GM23338 (cell line): Measurements from ENCODE around the gene TCIRG1. TPM values are rescaled to one million over a fixed set of nuclear protein-coding genes. Genes with fewer than 3 reads are reported as not detected.

Experiments
- ATAC-seq: fragments of 200-7000 bp; cut with Tn5 transposase; 3 replicates; pipeline ENCODE4 v1.9.1; 2020
- DNase-seq: peaks from one replicate; pipeline ENCODE4 v3.0.0-alpha.2; 2015; ENCODE audit warnings: low spot score
- H2AFZ ChIP-seq: fragments of 200-600 bp; sonication (generic); 2 replicates; pipeline ENCODE4 v1.8.0; 2016; ENCODE audit warnings: antibody characterized with exemption, mild to moderate bottlenecking, moderate library complexity
- H3F3A ChIP-seq: fragments of 200-600 bp; sonication (generic); replicated peaks from 2 replicates; pipeline ENCODE4 v1.8.0; 2017; ENCODE audit warnings: antibody characterized with exemption, mixed run types, low read depth
- H3K27ac ChIP-seq: fragments of 200-600 bp; sonication (generic); 2 replicates; pipeline ENCODE4 v1.6.1; 2016; ENCODE audit warnings: low read depth
- H3K27me3 ChIP-seq: fragments of 200-600 bp; sonication (generic); 2 replicates; pipeline ENCODE4 v1.8.0; 2016; ENCODE audit warnings: mild to moderate bottlenecking, mixed run types, moderate library complexity; ENCODE audit not compliant: insufficient read depth
- H3K36me3 ChIP-seq: fragments of 200-600 bp; sonication (generic); 2 replicates; pipeline ENCODE4 v1.8.0; 2016; ENCODE audit warnings: mild to moderate bottlenecking; ENCODE audit not compliant: insufficient read depth
- H3K4me1 ChIP-seq: fragments of 200-600 bp; sonication (generic); 2 replicates; pipeline ENCODE4 v1.8.0; 2016; ENCODE audit warnings: mild to moderate bottlenecking, moderate library complexity; ENCODE audit not compliant: insufficient read depth
- H3K4me2 ChIP-seq: fragments of 200-600 bp; sonication (generic); 2 replicates; pipeline ENCODE4 v1.7.1; 2017; ENCODE audit warnings: mixed run types
- H3K4me3 ChIP-seq: fragments of 200-600 bp; sonication (generic); 2 replicates; pipeline ENCODE4 v1.6.1; 2016; ENCODE audit warnings: mixed run types
- H3K79me2 ChIP-seq: fragments of 200-600 bp; sonication (generic); replicated peaks from 2 replicates; pipeline ENCODE4 v1.8.0; 2017; ENCODE audit warnings: mild to moderate bottlenecking; ENCODE audit not compliant: insufficient read depth
- H3K9me2 ChIP-seq: fragments of 200-600 bp; sonication (generic); 2 replicates; pipeline ENCODE4 v1.8.0; 2017; ENCODE audit not compliant: insufficient read depth
- H4K20me1 ChIP-seq: fragments of 200-600 bp; sonication (generic); replicated peaks from 2 replicates; pipeline ENCODE4 v1.8.0; 2017; ENCODE audit warnings: mild to moderate bottlenecking; ENCODE audit not compliant: insufficient read depth
- H3K27ac Mint-ChIP-seq: 2 replicates; pipeline ENCODE4 v1.8.0; 2020; ENCODE audit warnings: inconsistent platforms, mild to moderate bottlenecking, moderate library complexity, mixed read lengths
- H3K27me3 Mint-ChIP-seq: 3 replicates; pipeline ENCODE4 v1.8.0; 2022; ENCODE audit warnings: low read depth, mild to moderate bottlenecking, moderate library complexity, mixed read lengths, inconsistent platforms; ENCODE audit not compliant: insufficient read depth, poor library complexity
- H3K36me3 Mint-ChIP-seq: 3 replicates; pipeline ENCODE4 v1.8.0; 2021; ENCODE audit warnings: low read depth, mild to moderate bottlenecking, inconsistent platforms, moderate library complexity, mixed read lengths
- H3K4me1 Mint-ChIP-seq: 3 replicates; pipeline ENCODE4 v1.8.0; 2020; ENCODE audit warnings: mild to moderate bottlenecking, inconsistent platforms, mixed read lengths
- H3K4me3 Mint-ChIP-seq: 3 replicates; pipeline ENCODE4 v1.8.0; 2021; ENCODE audit warnings: moderate library complexity, mild to moderate bottlenecking, inconsistent platforms, mixed read lengths
- H3K9me3 Mint-ChIP-seq: 3 replicates; pipeline ENCODE4 v1.8.0; 2020; ENCODE audit warnings: moderate library complexity, mild to moderate bottlenecking, inconsistent platforms, mixed read lengths
- CREB1 ChIP-seq: fragments of 250-450 bp; sonication (Bioruptor Pico); IDR thresholded peaks from 2 replicates; pipeline ENCODE4 v1.5.0; 2020; ENCODE audit warnings: low read depth, mild to moderate bottlenecking, moderate library complexity
- CTCF ChIP-seq, 2 experiments: fragments of 200-600 bp in 1 of 2; sonication (generic) in 1 of 2; conservative IDR thresholded peaks; 2 replicates each; pipeline versions ENCODE4 v1.5.1 to v1.6.1; 2016 to 2017; ENCODE audit warnings: antibody characterized with exemption in 2 of 2, low read depth in 2 of 2, mild to moderate bottlenecking in 2 of 2, moderate library complexity in 1 of 2
- EZH2phosphoT487 ChIP-seq: fragments of 200-600 bp; sonication (generic); IDR thresholded peaks from one replicate; pipeline ENCODE4 v1.8.1; 2018; ENCODE audit warnings: antibody characterized with exemption; ENCODE audit not compliant: unreplicated experiment
- NANOG ChIP-seq: IDR thresholded peaks from 2 replicates; pipeline ENCODE4 v1.6.1; 2016; ENCODE audit warnings: antibody characterized with exemption, borderline replicate concordance
- POLR2AphosphoS5 ChIP-seq: IDR thresholded peaks from 2 replicates; pipeline ENCODE4 v1.6.1; 2016; ENCODE audit warnings: antibody characterized with exemption, low read depth
- ZNF114 ChIP-seq: fragments of 250-450 bp; sonication (Bioruptor Pico); IDR thresholded peaks from 2 replicates; pipeline ENCODE4 v1.5.0; 2020; ENCODE audit warnings: mild to moderate bottlenecking, moderate library complexity
- ZNF331 ChIP-seq: fragments of 250-450 bp; sonication (Bioruptor Pico); IDR thresholded peaks from 2 replicates; pipeline ENCODE4 v1.5.0; 2020; ENCODE audit warnings: low read depth, mild to moderate bottlenecking, moderate library complexity
- polyA plus RNA-seq: library from polyadenylated mRNA; unstranded; fragments of >200 nt; fragmentation: Nextera tagmentation; extraction: Ambion mirVana; gene quantifications from 2 replicates; pipeline ENCODE4 v1.2.1, GENCODE V29; 2016
- total RNA-seq: library from RNA; depleted of rRNA; stranded (reverse); fragments of >200 nt; shearing (Covaris generic); gene quantifications from 2 replicates; pipeline ENCODE4 v1.2.3, GENCODE V29; 2014
- TF ChIP-seq, protein P1 (sequence below): fragments of 250-450 bp; sonication (Bioruptor Pico); IDR thresholded peaks from 2 replicates; pipeline ENCODE4 v1.5.0; 2020; ENCODE audit warnings: mild to moderate bottlenecking, moderate library complexity

The TCIRG1 gene
- total and polyA plus RNA-seq, 2 experiments from 2014 or later, result 20.4 to 40.4 TPM

GRCh38 chr11:68040101-68040956, 1.5 kb downstream of the TCIRG1 start:
- H3K4me1 Mint-ChIP-seq, result peaks cover 7% of the 10 kb centered on the region
- peak overlapping the region; percentile 26 for H3K4me3 ChIP-seq
- H3K27ac ChIP-seq, result 0 out of 2 replicates have a peak overlapping the region, but pooled peaks have one; percentile 50
- no peaks in the 10 kb centered on the region for H3K9me2 ChIP-seq
- DNase-seq (peak; percentile 75), ATAC-seq (peak; percentile 19)
- H3K27me3 ChIP-seq, result no peaks in the 10 kb centered on the region
- H3K79me2 ChIP-seq, result no peaks in the 10 kb centered on the region
- H3K4me1 ChIP-seq, result peaks cover 18% of the 10 kb centered on the region
- H3F3A ChIP-seq, result peaks cover 10% of the 10 kb centered on the region; the same call in 1 of the 2 replicates
- H4K20me1 ChIP-seq, result no peaks in the 10 kb centered on the region
- H3K36me3 Mint-ChIP-seq, result peaks cover under 1% of the 10 kb centered on the region; the same call in 1 of the 3 replicates
- TF ChIP-seq CTCF (conservative IDR thresholded peaks at IDR 0.05; ENCODE audit: low read depth in 2 of 2), result no peak
- no peak for TF ChIP-seq CREB1 (CRISPR knock-in tag)
- TF ChIP-seq EZH2phosphoT487, result no peak
- TF ChIP-seq POLR2AphosphoS5, result no peak
- TF ChIP-seq, protein P1, sequence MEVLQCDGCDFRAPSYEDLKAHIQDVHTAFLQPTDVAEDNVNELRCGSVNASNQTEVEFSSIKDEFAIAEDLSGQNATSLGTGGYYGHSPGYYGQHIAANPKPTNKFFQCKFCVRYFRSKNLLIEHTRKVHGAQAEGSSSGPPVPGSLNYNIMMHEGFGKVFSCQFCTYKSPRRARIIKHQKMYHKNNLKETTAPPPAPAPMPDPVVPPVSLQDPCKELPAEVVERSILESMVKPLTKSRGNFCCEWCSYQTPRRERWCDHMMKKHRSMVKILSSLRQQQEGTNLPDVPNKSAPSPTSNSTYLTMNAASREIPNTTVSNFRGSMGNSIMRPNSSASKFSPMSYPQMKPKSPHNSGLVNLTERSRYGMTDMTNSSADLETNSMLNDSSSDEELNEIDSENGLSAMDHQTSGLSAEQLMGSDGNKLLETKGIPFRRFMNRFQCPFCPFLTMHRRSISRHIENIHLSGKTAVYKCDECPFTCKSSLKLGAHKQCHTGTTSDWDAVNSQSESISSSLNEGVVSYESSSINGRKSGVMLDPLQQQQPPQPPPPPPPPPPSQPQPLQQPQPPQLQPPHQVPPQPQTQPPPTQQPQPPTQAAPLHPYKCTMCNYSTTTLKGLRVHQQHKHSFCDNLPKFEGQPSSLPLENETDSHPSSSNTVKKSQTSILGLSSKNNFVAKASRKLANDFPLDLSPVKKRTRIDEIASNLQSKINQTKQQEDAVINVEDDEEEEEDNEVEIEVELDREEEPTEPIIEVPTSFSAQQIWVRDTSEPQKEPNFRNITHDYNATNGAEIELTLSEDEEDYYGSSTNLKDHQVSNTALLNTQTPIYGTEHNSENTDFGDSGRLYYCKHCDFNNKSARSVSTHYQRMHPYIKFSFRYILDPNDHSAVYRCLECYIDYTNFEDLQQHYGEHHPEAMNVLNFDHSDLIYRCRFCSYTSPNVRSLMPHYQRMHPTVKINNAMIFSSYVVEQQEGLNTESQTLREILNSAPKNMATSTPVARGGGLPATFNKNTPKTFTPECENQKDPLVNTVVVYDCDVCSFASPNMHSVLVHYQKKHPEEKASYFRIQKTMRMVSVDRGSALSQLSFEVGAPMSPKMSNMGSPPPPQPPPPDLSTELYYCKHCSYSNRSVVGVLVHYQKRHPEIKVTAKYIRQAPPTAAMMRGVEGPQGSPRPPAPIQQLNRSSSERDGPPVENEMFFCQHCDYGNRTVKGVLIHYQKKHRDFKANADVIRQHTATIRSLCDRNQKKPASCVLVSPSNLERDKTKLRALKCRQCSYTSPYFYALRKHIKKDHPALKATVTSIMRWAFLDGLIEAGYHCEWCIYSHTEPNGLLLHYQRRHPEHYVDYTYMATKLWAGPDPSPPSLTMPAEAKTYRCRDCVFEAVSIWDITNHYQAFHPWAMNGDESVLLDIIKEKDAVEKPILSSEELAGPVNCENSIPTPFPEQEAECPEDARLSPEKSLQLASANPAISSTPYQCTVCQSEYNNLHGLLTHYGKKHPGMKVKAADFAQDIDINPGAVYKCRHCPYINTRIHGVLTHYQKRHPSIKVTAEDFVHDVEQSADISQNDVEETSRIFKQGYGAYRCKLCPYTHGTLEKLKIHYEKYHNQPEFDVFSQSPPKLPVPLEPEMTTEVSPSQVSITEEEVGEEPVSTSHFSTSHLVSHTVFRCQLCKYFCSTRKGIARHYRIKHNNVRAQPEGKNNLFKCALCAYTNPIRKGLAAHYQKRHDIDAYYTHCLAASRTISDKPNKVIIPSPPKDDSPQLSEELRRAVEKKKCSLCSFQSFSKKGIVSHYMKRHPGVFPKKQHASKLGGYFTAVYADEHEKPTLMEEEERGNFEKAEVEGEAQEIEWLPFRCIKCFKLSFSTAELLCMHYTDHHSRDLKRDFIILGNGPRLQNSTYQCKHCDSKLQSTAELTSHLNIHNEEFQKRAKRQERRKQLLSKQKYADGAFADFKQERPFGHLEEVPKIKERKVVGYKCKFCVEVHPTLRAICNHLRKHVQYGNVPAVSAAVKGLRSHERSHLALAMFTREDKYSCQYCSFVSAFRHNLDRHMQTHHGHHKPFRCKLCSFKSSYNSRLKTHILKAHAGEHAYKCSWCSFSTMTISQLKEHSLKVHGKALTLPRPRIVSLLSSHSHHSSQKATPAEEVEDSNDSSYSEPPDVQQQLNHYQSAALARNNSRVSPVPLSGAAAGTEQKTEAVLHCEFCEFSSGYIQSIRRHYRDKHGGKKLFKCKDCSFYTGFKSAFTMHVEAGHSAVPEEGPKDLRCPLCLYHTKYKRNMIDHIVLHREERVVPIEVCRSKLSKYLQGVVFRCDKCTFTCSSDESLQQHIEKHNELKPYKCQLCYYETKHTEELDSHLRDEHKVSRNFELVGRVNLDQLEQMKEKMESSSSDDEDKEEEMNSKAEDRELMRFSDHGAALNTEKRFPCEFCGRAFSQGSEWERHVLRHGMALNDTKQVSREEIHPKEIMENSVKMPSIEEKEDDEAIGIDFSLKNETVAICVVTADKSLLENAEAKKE (CRISPR knock-in tag), result no peak
- TF ChIP-seq ZNF114, result no peak
- TF ChIP-seq NANOG, result no peak
- no peak for TF ChIP-seq ZNF331 (CRISPR knock-in tag)
- H3K4me2 ChIP-seq, result peak overlapping the region; percentile 90
- peak overlapping the region; percentile 23 for H2AFZ ChIP-seq
- no peaks in the 10 kb centered on the region for H3K36me3 ChIP-seq
- peak overlapping the region; percentile 52; the same call in 1 of the 2 replicates for H3K27ac Mint-ChIP-seq
- no peaks in the 10 kb centered on the region for H3K9me3 Mint-ChIP-seq
- H3K27me3 Mint-ChIP-seq, result peaks cover 12% of the 10 kb centered on the region
- H3K4me3 Mint-ChIP-seq, result peak overlapping the region; percentile 55
